ENCODE results near the gene REL. TPM values are rescaled to one million over a fixed set of nuclear protein-coding genes. Genes with fewer than 3 reads are reported as not detected.

The REL gene
- total and polyA plus RNA-seq, 8 donors = 0.60 to 74.1 (median 4.4) TPM

DNA sequence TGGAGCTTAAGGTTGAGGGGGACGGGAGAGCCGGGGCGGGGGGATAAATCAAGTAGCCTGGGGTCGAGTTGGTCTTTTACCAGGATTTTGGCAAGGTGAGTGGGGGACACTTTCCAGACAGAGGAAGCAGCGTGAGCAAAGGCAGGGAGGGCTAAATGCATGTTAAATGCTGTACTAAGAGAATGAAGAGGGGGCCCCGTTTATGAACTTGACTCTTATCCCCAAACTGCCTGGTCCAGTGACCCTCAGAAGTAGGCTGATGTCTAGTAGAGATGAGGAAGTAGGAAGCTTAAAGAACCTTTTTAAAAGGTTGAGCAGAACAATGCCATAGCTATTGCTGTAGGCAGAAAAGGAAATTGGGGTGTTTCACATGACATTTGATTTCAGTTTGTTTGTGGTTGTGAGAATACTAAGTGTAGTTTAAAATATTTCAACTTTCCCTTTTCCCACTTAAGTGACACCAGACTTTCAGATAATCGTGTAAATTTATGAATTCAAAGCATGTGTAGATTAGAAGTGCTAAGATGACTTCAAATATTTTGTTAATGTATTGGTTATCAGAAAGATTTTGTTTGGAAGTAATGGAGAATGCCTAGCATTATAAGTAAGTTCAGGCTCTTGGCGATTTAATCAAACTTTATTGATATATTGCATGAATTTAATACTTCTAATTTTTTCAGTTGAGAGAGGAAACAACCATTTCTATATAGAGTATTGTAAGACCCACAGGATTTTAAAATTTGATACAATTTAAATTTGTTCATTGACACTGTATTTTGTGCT is 1.8 kb downstream of the REL start:
- intact Hi-C loops (cut with DNase I; ENCODE audit: low total_unique reads) = no loop called here
- H3K4me1 ChIP-seq = peaks cover 6 to 53% (median 27%) of the 10 kb centered on the region in 4 donors
- WGBS, 5 donors = 4 to 20% (median 6%) methylated on average over 8 of the region's 8 CpGs
- H3K27ac ChIP-seq = peak overlapping the region; percentile 89 to 100 (median 99)
- TF ChIP-seq EP300 (IDR thresholded peaks at IDR 0.05) (no peak), POLR2AphosphoS5 (IDR thresholded peaks at IDR 0.05) (peak in 1 of 3 donors; percentile 54), POLR2A (IDR thresholded peaks at IDR 0.05) (no peak)
- peak in 1 of 2 donors; percentile 50 for DNase-seq
- H3K4me3 ChIP-seq = peak overlapping the region; percentile 67 to 92 (median 70)
- no peaks in the 10 kb centered on the region for H3K36me3 ChIP-seq
- no peaks in the 10 kb centered on the region for H3K27me3 ChIP-seq
- H3K9me3 ChIP-seq = no peaks in the 10 kb centered on the region

DNA sequence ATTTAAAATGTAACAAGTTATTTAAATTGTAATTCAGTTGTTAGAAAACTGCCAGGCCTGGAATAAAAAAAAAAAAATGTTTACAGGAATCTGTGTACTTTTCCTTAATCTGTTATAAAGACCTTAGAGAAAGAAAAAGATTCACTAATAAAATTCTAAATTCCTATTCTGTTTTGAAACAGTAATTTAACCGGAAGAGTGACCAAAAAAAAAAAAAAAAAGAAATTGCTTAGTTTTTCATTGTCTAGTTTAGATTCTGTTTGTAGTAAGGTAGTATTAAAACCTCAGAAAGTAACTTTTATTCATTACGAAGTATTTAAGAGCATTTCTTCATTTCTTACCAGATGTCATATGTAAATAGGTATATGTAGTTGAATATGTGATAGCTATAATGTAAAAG is 2.5 kb downstream of the REL start:
- no peak for DNase-seq
- Histone ChIP-seq H3K4me3 (peak overlapping the region in 3 of 4 donors; percentile 67 to 92 (median 70)), H3K9me3 (no peaks in the 10 kb centered on the region), H3K27me3 (no peaks in the 10 kb centered on the region), H3K36me3 (no peaks in the 10 kb centered on the region), H3K4me1 (peaks cover 6 to 53% (median 28%) of the 10 kb centered on the region in 4 donors), H3K27ac (peak overlapping the region in 4 of 5 donors; percentile 96 to 100 (median 99))
- TF ChIP-seq, protein P1, sequence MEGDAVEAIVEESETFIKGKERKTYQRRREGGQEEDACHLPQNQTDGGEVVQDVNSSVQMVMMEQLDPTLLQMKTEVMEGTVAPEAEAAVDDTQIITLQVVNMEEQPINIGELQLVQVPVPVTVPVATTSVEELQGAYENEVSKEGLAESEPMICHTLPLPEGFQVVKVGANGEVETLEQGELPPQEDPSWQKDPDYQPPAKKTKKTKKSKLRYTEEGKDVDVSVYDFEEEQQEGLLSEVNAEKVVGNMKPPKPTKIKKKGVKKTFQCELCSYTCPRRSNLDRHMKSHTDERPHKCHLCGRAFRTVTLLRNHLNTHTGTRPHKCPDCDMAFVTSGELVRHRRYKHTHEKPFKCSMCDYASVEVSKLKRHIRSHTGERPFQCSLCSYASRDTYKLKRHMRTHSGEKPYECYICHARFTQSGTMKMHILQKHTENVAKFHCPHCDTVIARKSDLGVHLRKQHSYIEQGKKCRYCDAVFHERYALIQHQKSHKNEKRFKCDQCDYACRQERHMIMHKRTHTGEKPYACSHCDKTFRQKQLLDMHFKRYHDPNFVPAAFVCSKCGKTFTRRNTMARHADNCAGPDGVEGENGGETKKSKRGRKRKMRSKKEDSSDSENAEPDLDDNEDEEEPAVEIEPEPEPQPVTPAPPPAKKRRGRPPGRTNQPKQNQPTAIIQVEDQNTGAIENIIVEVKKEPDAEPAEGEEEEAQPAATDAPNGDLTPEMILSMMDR (IDR thresholded peaks at IDR 0.05) = no peak
- TF ChIP-seq POLR2A (IDR thresholded peaks at IDR 0.05) (no peak), EP300 (IDR thresholded peaks at IDR 0.05) (no peak), POLR2AphosphoS5 (IDR thresholded peaks at IDR 0.05) (no peak)
- 22 to 38% (median 28%) methylated on average over 2 of the region's 2 CpGs for WGBS, 5 donors
- intact Hi-C loops (cut with DNase I; ENCODE audit: low total_unique reads) = no loop called here

DNA sequence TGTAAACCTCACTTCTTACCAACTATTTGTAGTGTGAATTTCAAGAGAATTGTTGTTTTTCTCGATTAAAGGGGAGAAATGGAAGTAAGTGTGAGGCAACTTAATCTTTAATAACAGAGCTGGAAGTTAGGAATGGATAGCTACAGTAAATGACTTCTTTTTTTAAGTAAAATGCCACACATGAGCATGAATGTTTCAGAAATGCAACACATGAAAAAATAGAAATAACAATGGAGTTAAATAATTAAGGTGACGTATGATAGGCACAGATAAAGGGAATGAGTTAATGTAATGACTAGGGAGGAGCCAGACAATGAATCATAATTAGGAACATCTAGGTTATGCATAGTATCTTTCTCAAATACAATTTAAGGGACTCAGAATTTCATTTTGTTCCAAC is 3.4 kb downstream of the REL start:
- intact Hi-C loops (cut with DNase I; ENCODE audit: low total_unique reads) = no loop called here
- WGBS, 5 donors = 18 to 36% (median 27%) methylated on average over 2 of the region's 2 CpGs
- peaks cover 6 to 53% (median 29%) of the 10 kb centered on the region in 4 donors for H3K4me1 ChIP-seq

DNA sequence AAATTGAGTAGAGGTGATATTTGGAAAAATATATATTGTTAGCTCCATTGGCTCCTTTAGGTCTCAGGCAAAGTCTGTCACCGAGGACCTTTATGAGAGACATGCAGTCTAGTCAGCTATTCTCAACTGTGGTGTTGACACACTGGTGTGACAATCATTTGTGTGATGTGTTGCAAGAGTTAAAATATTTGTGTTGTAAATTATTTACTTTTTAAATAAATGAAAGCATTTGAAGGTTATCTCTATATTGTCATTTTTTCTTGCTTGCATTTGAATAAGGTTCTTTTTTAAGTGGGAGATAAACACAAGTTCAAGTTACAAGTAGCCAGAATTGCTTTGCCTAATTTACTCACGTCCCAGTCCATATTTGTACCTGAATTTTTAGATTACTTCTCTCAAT is 4.3 kb downstream of the REL start:
- peak in 1 of 2 donors; percentile 18 for DNase-seq
- TF ChIP-seq, protein P1 (IDR thresholded peaks at IDR 0.05) = no peak
- no peak for TF ChIP-seq POLR2AphosphoS5 (IDR thresholded peaks at IDR 0.05)
- TF ChIP-seq POLR2A (IDR thresholded peaks at IDR 0.05) = no peak
- TF ChIP-seq EP300 (IDR thresholded peaks at IDR 0.05) = no peak
- Histone ChIP-seq H3K9me3 (no peaks in the 10 kb centered on the region), H3K27ac (peak overlapping the region in 3 of 5 donors; percentile 96 to 100 (median 99)), H3K27me3 (no peaks in the 10 kb centered on the region), H3K36me3 (no peaks in the 10 kb centered on the region), H3K4me1 (peaks cover 6 to 49% (median 29%) of the 10 kb centered on the region in 4 donors), H3K4me3 (peak overlapping the region in 1 of 4 donors; percentile 67)
- intact Hi-C loops (cut with DNase I; ENCODE audit: low total_unique reads) = no loop called here
- WGBS, 5 donors = 31 to 44% (median 33%) methylated on average over 2 of the region's 2 CpGs

More for the DNA sequence above, 3.4 kb downstream of the REL start:
- H3K4me3 ChIP-seq = peak overlapping the region in 2 of 4 donors; percentile 67 to 92
- H3K27ac ChIP-seq = peak overlapping the region in 4 of 5 donors; percentile 11 to 100 (median 98)
- H3K27me3 ChIP-seq = no peaks in the 10 kb centered on the region
- DNase-seq = no peak
- no peaks in the 10 kb centered on the region for H3K36me3 ChIP-seq
- H3K9me3 ChIP-seq = no peaks in the 10 kb centered on the region
- TF ChIP-seq, protein P1 (IDR thresholded peaks at IDR 0.05) = no peak
- TF ChIP-seq POLR2A (IDR thresholded peaks at IDR 0.05) (no peak), EP300 (IDR thresholded peaks at IDR 0.05) (no peak), POLR2AphosphoS5 (IDR thresholded peaks at IDR 0.05) (no peak)

Measured in stomach (tissue), 9 donors.